ENCODE data around the gene ZCCHC8.
"Not testable (repeated sequence)": the region's sequence is repeated elsewhere in the genome, so short reads cannot be mapped to it uniquely, and the experiment has no call there.

DNA sequence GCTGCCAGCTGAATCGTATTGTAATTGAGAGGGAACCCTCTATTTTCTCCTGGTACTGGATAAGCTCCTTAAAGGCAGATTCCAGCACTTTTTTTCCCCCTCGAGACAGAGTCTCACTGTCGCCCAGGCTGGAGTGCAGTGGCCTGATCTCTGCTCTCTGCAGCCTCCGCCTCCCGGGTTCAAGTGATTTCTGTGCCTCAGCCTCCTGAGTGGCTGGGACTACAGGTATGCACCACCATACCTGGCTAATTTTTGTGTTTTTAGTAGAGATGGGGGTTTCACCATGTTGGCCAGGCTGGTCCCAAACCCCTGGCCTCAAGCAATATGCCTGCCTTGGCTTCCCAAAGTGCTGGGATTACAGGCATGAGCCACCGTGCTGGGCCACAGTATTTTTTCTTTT lies 30.9 kb downstream of the ZCCHC8 start:
- TF ChIP-seq, protein P1, sequence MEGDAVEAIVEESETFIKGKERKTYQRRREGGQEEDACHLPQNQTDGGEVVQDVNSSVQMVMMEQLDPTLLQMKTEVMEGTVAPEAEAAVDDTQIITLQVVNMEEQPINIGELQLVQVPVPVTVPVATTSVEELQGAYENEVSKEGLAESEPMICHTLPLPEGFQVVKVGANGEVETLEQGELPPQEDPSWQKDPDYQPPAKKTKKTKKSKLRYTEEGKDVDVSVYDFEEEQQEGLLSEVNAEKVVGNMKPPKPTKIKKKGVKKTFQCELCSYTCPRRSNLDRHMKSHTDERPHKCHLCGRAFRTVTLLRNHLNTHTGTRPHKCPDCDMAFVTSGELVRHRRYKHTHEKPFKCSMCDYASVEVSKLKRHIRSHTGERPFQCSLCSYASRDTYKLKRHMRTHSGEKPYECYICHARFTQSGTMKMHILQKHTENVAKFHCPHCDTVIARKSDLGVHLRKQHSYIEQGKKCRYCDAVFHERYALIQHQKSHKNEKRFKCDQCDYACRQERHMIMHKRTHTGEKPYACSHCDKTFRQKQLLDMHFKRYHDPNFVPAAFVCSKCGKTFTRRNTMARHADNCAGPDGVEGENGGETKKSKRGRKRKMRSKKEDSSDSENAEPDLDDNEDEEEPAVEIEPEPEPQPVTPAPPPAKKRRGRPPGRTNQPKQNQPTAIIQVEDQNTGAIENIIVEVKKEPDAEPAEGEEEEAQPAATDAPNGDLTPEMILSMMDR (IDR thresholded peaks at IDR 0.05) = not testable (repeated sequence)
- TF ChIP-seq EP300, POLR2A, POLR2AphosphoS5 (IDR thresholded peaks at IDR 0.05): not testable (repeated sequence)

Measured in sigmoid colon (tissue), 4 donors.